Endothelial cell (in vitro differentiated cells): Measurements from ENCODE around the gene PARL. TPM values are rescaled to one million over a fixed set of nuclear protein-coding genes. Genes with fewer than 3 reads are reported as not detected.

Experiments used
- DNase-seq: peaks from one replicate; pipeline ENCODE4 v3.0.0; 2021; ENCODE audit warnings: low spot score
- H3K27ac Mint-ChIP-seq: one replicate; pipeline ENCODE4 v1.8.0; 2021; ENCODE audit warnings: mixed read lengths, inconsistent platforms; ENCODE audit not compliant: unreplicated experiment
- H3K27me3 Mint-ChIP-seq: one replicate; pipeline ENCODE4 v1.8.0; 2021; ENCODE audit warnings: mild to moderate bottlenecking, moderate library complexity, mixed read lengths, inconsistent platforms; ENCODE audit not compliant: unreplicated experiment
- H3K36me3 Mint-ChIP-seq: one replicate; pipeline ENCODE4 v1.8.0; 2021; ENCODE audit warnings: mild to moderate bottlenecking, low read depth, mixed read lengths, inconsistent platforms; ENCODE audit not compliant: unreplicated experiment
- H3K4me1 Mint-ChIP-seq: one replicate; pipeline ENCODE4 v1.8.0; 2021; ENCODE audit warnings: mild to moderate bottlenecking, mixed read lengths, inconsistent platforms; ENCODE audit not compliant: unreplicated experiment
- H3K4me3 Mint-ChIP-seq: one replicate; pipeline ENCODE4 v1.8.0; 2021; ENCODE audit warnings: mild to moderate bottlenecking, mixed read lengths, inconsistent platforms; ENCODE audit not compliant: unreplicated experiment
- H3K9me3 Mint-ChIP-seq: one replicate; pipeline ENCODE4 v1.8.0; 2021; ENCODE audit warnings: mixed read lengths, inconsistent platforms; ENCODE audit not compliant: unreplicated experiment
- CTCF ChIP-seq: fragments of 200-600 bp; sonication (generic); IDR thresholded peaks from one replicate; pipeline ENCODE4 v1.5.0; 2021; ENCODE audit warnings: antibody characterized with exemption; ENCODE audit not compliant: unreplicated experiment
- total RNA-seq: library from RNA; stranded (reverse); fragmentation: NEBNext Ultra II Directional; extraction: Animal tissue kit (Norgen Biotek cat#: 25700); gene quantifications from one replicate; pipeline ENCODE4 v1.2.1, GENCODE V29; 2021; ENCODE audit not compliant: unreplicated experiment

The PARL gene
- total RNA-seq, 1 donor from 2014 or later = 62.9 TPM

GRCh38 chr3:183822631-183823030, 62.0 kb downstream of the PARL start:
- H3K9me3 Mint-ChIP-seq = no peaks in the 10 kb centered on the region
- DNase-seq = no peak
- H3K36me3 Mint-ChIP-seq = peaks cover 15% of the 10 kb centered on the region
- no peak overlapping the region for H3K27ac Mint-ChIP-seq
- no peak overlapping the region for H3K4me3 Mint-ChIP-seq
- TF ChIP-seq CTCF = no peak
- H3K27me3 Mint-ChIP-seq = peaks cover 24% of the 10 kb centered on the region
- peaks cover 10% of the 10 kb centered on the region for H3K4me1 Mint-ChIP-seq

GRCh38 chr3:183819831-183820230, 64.8 kb downstream of the PARL start:
- Mint-ChIP-seq H3K9me3 (no peaks in the 10 kb centered on the region), H3K36me3 (peaks cover 14% of the 10 kb centered on the region), H3K4me1 (peaks cover 8% of the 10 kb centered on the region), H3K4me3 (peak overlapping the region; percentile 29), H3K27ac (no peak overlapping the region), H3K27me3 (peaks cover 24% of the 10 kb centered on the region)
- no peak for DNase-seq
- no peak for TF ChIP-seq CTCF

GRCh38 chr3:183818706-183819624, 65.7 kb downstream of the PARL start:
- Mint-ChIP-seq H3K27me3 (peaks cover 24% of the 10 kb centered on the region), H3K4me3 (no peak overlapping the region), H3K9me3 (no peaks in the 10 kb centered on the region), H3K27ac (peak overlapping the region; percentile 82), H3K36me3 (peaks cover 12% of the 10 kb centered on the region), H3K4me1 (peaks cover 2% of the 10 kb centered on the region)
- TF ChIP-seq CTCF = no peak
- no peak for DNase-seq

- no peak for DNase-seq
- no peaks in the 10 kb centered on the region for H3K9me3 Mint-ChIP-seq
Observed at GRCh38 chr3:183818041-183818620, 66.5 kb downstream of the PARL start.

More at GRCh38 chr3:183818041-183818620, 66.5 kb downstream of the PARL start:
- no peak overlapping the region for H3K27ac Mint-ChIP-seq
- no peaks in the 10 kb centered on the region for H3K4me1 Mint-ChIP-seq
- no peak for TF ChIP-seq CTCF
- H3K27me3 Mint-ChIP-seq = peaks cover 20% of the 10 kb centered on the region
- H3K4me3 Mint-ChIP-seq = no peak overlapping the region
- peaks cover 11% of the 10 kb centered on the region for H3K36me3 Mint-ChIP-seq
